ENCODE results near the gene FHL2. TPM values are rescaled to one million over a fixed set of nuclear protein-coding genes. Genes with fewer than 3 reads are reported as not detected.

FHL2 gene
- total RNA-seq, 1 experiment from 2014 or later = 21.1 TPM

DNA sequence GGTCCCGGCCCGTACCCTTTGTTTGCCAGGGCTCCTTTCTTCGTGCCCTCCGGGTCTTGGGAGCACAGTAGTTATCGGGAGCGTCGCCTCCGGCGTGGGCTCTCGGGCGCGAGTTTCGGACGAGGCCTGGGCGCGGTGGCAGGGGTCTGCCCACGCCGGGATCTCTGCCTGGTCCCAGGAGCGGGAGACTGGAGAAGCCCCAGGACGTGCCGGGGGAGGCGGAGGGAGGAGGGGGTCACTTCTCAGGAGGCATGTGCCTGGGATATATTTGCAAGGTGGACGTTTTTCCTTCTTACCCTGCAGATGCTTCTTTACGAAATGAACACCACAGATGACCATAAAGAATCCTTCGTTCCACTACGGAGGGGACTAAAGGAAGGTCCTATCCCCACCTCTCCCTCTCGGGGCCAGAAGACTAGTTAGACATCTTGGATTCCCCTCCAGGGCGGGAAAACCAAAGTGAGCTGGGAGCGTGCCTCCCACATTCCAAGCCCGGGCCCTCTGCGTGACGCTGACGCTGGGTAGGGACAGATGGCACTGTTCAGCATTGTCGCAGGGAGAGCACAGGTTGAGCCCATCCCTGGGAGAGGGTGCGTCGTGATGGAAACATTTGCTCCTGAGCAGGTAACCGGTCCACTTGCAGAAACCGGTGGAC lies 483 bp upstream of the FHL2 start (continued):
- TF ChIP-seq ZBTB21 (CRISPR knock-in tag; IDR thresholded peaks at IDR 0.05; ENCODE audit: borderline replicate concordance) (no peak), FOXK1 (CRISPR knock-in tag; IDR thresholded peaks at IDR 0.05) (no peak), ZNF396 (CRISPR knock-in tag; IDR thresholded peaks at IDR 0.05; ENCODE audit: borderline replicate concordance) (no peak), SP1 (CRISPR knock-in tag; conservative IDR thresholded peaks at IDR 0.05) (no peak; the same call in 1 of the 2 replicates), PRRX2 (CRISPR knock-in tag; IDR thresholded peaks at IDR 0.05) (peak; percentile 77; the same call in 1 of the 2 replicates), TP53 (CRISPR knock-in tag; IDR thresholded peaks at IDR 0.05) (no peak; the same call in 1 of the 2 replicates), ESRRA (CRISPR knock-in tag; IDR thresholded peaks at IDR 0.05; ENCODE audit: borderline replicate concordance) (no peak), SOX15 (CRISPR knock-in tag; IDR thresholded peaks at IDR 0.05) (no peak), CREB1 (CRISPR knock-in tag; IDR thresholded peaks at IDR 0.05) (no peak), NFYB (CRISPR knock-in tag; conservative IDR thresholded peaks at IDR 0.05; ENCODE audit: low read depth) (no peak), HMGA2 (CRISPR knock-in tag; IDR thresholded peaks at IDR 0.05) (no peak), GABPB1 (CRISPR knock-in tag; IDR thresholded peaks at IDR 0.05) (no peak), NR2C2 (CRISPR knock-in tag; IDR thresholded peaks at IDR 0.05) (no peak), TCF7 (CRISPR knock-in tag; IDR thresholded peaks at IDR 0.05; ENCODE audit: low read depth) (no peak), CREM (CRISPR knock-in tag; IDR thresholded peaks at IDR 0.05) (no peak), TEAD4 (CRISPR knock-in tag; IDR thresholded peaks at IDR 0.05) (peak; percentile 39; the same call in 1 of the 2 replicates), OVOL2 (CRISPR knock-in tag; IDR thresholded peaks at IDR 0.05; ENCODE audit: borderline replicate concordance) (no peak), FOXJ3 (CRISPR knock-in tag; IDR thresholded peaks at IDR 0.05; ENCODE audit: borderline replicate concordance) (no peak)
- TF ChIP-seq, protein P1, sequence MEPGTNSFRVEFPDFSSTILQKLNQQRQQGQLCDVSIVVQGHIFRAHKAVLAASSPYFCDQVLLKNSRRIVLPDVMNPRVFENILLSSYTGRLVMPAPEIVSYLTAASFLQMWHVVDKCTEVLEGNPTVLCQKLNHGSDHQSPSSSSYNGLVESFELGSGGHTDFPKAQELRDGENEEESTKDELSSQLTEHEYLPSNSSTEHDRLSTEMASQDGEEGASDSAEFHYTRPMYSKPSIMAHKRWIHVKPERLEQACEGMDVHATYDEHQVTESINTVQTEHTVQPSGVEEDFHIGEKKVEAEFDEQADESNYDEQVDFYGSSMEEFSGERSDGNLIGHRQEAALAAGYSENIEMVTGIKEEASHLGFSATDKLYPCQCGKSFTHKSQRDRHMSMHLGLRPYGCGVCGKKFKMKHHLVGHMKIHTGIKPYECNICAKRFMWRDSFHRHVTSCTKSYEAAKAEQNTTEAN (CRISPR knock-in tag; IDR thresholded peaks at IDR 0.05) = no peak
- TF ChIP-seq, protein P2, sequence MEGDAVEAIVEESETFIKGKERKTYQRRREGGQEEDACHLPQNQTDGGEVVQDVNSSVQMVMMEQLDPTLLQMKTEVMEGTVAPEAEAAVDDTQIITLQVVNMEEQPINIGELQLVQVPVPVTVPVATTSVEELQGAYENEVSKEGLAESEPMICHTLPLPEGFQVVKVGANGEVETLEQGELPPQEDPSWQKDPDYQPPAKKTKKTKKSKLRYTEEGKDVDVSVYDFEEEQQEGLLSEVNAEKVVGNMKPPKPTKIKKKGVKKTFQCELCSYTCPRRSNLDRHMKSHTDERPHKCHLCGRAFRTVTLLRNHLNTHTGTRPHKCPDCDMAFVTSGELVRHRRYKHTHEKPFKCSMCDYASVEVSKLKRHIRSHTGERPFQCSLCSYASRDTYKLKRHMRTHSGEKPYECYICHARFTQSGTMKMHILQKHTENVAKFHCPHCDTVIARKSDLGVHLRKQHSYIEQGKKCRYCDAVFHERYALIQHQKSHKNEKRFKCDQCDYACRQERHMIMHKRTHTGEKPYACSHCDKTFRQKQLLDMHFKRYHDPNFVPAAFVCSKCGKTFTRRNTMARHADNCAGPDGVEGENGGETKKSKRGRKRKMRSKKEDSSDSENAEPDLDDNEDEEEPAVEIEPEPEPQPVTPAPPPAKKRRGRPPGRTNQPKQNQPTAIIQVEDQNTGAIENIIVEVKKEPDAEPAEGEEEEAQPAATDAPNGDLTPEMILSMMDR (IDR thresholded peaks at IDR 0.05) = no peak; the same call in 1 of the 2 replicates
- TF ChIP-seq, protein P3, sequence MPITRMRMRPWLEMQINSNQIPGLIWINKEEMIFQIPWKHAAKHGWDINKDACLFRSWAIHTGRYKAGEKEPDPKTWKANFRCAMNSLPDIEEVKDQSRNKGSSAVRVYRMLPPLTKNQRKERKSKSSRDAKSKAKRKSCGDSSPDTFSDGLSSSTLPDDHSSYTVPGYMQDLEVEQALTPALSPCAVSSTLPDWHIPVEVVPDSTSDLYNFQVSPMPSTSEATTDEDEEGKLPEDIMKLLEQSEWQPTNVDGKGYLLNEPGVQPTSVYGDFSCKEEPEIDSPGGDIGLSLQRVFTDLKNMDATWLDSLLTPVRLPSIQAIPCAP (CRISPR knock-in tag; IDR thresholded peaks at IDR 0.05) = no peak
- TF ChIP-seq, protein P4, sequence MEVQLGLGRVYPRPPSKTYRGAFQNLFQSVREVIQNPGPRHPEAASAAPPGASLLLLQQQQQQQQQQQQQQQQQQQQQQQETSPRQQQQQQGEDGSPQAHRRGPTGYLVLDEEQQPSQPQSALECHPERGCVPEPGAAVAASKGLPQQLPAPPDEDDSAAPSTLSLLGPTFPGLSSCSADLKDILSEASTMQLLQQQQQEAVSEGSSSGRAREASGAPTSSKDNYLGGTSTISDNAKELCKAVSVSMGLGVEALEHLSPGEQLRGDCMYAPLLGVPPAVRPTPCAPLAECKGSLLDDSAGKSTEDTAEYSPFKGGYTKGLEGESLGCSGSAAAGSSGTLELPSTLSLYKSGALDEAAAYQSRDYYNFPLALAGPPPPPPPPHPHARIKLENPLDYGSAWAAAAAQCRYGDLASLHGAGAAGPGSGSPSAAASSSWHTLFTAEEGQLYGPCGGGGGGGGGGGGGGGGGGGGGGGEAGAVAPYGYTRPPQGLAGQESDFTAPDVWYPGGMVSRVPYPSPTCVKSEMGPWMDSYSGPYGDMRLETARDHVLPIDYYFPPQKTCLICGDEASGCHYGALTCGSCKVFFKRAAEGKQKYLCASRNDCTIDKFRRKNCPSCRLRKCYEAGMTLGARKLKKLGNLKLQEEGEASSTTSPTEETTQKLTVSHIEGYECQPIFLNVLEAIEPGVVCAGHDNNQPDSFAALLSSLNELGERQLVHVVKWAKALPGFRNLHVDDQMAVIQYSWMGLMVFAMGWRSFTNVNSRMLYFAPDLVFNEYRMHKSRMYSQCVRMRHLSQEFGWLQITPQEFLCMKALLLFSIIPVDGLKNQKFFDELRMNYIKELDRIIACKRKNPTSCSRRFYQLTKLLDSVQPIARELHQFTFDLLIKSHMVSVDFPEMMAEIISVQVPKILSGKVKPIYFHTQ (CRISPR knock-in tag; IDR thresholded peaks at IDR 0.05) = no peak
- TF ChIP-seq, protein P5, sequence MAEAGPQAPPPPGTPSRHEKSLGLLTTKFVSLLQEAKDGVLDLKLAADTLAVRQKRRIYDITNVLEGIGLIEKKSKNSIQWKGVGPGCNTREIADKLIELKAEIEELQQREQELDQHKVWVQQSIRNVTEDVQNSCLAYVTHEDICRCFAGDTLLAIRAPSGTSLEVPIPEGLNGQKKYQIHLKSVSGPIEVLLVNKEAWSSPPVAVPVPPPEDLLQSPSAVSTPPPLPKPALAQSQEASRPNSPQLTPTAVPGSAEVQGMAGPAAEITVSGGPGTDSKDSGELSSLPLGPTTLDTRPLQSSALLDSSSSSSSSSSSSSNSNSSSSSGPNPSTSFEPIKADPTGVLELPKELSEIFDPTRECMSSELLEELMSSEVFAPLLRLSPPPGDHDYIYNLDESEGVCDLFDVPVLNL (CRISPR knock-in tag; IDR thresholded peaks at IDR 0.05; ENCODE audit: borderline replicate concordance, low read depth) = no peak
- TF ChIP-seq, protein P6, sequence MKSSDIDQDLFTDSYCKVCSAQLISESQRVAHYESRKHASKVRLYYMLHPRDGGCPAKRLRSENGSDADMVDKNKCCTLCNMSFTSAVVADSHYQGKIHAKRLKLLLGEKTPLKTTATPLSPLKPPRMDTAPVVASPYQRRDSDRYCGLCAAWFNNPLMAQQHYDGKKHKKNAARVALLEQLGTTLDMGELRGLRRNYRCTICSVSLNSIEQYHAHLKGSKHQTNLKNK (CRISPR knock-in tag; IDR thresholded peaks at IDR 0.05) = no peak
- TF ChIP-seq, protein P7, sequence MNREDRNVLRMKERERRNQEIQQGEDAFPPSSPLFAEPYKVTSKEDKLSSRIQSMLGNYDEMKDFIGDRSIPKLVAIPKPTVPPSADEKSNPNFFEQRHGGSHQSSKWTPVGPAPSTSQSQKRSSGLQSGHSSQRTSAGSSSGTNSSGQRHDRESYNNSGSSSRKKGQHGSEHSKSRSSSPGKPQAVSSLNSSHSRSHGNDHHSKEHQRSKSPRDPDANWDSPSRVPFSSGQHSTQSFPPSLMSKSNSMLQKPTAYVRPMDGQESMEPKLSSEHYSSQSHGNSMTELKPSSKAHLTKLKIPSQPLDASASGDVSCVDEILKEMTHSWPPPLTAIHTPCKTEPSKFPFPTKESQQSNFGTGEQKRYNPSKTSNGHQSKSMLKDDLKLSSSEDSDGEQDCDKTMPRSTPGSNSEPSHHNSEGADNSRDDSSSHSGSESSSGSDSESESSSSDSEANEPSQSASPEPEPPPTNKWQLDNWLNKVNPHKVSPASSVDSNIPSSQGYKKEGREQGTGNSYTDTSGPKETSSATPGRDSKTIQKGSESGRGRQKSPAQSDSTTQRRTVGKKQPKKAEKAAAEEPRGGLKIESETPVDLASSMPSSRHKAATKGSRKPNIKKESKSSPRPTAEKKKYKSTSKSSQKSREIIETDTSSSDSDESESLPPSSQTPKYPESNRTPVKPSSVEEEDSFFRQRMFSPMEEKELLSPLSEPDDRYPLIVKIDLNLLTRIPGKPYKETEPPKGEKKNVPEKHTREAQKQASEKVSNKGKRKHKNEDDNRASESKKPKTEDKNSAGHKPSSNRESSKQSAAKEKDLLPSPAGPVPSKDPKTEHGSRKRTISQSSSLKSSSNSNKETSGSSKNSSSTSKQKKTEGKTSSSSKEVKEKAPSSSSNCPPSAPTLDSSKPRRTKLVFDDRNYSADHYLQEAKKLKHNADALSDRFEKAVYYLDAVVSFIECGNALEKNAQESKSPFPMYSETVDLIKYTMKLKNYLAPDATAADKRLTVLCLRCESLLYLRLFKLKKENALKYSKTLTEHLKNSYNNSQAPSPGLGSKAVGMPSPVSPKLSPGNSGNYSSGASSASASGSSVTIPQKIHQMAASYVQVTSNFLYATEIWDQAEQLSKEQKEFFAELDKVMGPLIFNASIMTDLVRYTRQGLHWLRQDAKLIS (CRISPR knock-in tag; IDR thresholded peaks at IDR 0.05; ENCODE audit: borderline replicate concordance) = no peak
- TF ChIP-seq, protein P8, sequence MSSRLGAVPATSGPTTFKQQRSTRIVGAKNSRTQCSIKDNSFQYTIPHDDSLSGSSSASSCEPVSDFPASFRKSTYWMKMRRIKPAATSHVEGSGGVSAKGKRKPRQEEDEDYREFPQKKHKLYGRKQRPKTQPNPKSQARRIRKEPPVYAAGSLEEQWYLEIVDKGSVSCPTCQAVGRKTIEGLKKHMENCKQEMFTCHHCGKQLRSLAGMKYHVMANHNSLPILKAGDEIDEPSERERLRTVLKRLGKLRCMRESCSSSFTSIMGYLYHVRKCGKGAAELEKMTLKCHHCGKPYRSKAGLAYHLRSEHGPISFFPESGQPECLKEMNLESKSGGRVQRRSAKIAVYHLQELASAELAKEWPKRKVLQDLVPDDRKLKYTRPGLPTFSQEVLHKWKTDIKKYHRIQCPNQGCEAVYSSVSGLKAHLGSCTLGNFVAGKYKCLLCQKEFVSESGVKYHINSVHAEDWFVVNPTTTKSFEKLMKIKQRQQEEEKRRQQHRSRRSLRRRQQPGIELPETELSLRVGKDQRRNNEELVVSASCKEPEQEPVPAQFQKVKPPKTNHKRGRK (CRISPR knock-in tag; IDR thresholded peaks at IDR 0.05; ENCODE audit: borderline replicate concordance) = no peak

All from WTC11 (cell line).